ENCODE measurements around the gene SOX2.

SOX2 gene

DNA sequence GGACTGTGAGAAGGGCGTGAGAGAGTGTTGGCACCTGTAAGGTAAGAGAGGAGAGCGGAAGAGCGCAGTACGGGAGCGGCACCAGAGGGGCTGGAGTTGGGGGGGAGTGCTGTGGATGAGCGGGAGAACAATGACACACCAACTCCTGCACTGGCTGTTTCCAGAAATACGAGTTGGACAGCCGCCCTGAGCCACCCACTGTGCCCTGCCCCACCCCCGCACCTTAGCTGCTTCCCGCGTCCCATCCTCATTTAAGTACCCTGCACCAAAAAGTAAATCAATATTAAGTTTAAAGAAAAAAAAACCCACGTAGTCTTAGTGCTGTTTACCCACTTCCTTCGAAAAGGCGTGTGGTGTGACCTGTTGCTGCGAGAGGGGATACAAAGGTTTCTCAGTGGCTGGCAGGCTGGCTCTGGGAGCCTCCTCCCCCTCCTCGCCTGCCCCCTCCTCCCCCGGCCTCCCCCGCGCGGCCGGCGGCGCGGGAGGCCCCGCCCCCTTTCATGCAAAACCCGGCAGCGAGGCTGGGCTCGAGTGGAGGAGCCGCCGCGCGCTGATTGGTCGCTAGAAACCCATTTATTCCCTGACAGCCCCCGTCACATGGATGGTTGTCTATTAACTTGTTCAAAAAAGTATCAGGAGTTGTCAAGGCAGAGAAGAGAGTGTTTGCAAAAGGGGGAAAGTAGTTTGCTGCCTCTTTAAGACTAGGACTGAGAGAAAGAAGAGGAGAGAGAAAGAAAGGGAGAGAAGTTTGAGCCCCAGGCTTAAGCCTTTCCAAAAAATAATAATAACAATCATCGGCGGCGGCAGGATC is at the start of gene SOX2:
SOX2 (plus strand) TSS at position 601 of the 811 bp plus-strand sequence. CDS start 436 bp downstream, outside the sequence.
- peak; percentile 39 for DNase-seq

GRCh38 chr3:181683563-181683962 is 28.2 kb upstream of the SOX2 start:
- DNase-seq: no peak

GRCh38 chr3:181687190-181687589 is 24.5 kb upstream of the SOX2 start:
- DNase-seq: no peak

- DNase-seq: no peak
Measured at GRCh38 chr3:181687731-181688130, 24.0 kb upstream of the SOX2 start.

DNA sequence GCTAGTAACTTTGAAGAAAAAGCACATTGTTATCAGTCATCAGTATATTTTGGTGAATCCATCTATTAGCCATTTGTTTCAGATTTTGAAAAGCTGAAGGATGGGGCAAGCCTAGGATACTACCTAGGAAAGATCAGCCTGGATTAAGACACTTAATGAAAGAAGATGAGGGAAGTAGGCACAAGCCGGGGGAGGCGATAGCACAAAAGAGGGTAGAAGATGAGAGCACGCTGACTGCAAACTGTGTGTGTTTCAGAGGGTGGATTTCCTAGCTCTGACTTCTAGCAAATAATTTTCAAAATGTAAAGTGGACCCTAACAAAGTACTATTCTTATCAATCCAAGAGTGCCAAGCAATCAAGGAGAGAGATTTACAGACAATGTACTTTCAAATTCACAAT is 22.2 kb upstream of the SOX2 start:
- DNase-seq: no peak

DNA sequence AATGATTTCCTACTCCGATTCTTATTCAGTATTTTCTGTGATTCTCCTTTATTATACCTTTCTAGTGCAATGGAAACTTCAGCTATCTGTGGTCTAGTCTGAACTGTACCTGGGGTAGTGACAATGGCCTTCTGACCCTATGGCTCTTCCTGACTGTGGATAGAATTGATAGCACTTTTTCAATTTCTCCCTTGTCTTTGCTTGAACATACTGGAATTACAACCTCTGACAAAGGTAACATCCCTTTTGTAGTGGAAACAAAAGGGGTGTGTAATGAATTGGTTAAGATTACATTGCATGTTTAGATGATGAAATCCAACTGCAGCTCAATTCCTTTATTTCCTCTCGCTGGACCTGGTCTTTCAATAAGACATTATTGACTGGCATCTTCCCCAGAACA is 21.0 kb upstream of the SOX2 start:
- DNase-seq: no peak

DNA sequence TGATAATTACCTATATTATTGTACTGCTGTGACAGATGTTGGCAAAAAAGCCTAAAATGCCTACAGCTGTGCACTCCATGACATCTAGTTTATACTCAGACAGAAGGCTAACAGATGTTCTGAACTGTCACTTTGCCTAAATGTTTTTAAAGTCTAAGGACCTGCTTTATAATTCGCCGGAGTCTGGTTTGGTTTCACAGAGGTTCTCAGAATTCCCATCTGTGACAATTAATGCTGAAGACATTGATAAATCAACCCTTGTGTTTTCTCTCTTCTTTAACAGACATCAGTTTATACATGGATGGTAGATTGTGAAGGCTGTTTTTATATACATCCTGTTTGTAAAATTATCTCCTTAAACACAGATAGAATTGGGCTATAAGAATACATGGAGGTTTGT is 19.8 kb upstream of the SOX2 start:
- no peak for DNase-seq

DNA sequence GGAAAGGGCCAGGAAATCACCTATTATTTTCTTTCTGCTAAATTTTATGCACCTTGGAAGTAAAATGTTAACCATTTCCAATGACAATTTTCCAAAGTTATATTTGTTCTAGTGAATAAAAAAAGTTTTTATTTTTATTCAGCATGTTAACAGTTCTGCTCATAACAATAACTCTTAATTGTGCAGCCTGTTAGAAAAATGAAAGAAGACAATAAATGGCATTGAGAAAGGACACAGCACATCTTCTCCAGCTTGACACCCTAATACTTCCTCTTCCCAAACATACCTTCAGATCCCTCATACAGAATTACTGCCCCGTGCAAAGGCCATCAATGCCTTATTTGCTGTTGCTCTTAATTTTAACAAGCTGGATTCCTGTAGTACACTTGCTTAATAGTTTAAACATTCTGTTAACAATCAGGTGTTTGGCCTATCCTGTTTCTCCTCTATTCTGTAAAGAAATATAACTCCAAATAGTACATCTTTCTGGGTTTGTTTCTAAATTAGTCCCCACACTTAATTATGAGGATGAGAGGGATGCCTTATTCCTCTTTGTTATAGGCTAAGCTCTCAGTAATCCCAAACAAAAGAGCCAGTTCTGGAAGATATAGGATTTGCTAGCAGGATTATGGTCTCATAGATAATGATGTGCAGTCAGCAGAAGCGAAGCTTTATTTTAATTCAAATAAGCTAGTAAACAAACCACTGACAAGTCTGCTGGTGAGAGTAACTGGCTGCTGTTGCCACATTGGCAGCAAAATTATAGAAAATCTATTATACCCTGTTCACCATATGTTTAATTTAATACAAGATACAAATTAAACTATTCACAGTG is 19.2 kb upstream of the SOX2 start:
- DNase-seq: no peak

DNA sequence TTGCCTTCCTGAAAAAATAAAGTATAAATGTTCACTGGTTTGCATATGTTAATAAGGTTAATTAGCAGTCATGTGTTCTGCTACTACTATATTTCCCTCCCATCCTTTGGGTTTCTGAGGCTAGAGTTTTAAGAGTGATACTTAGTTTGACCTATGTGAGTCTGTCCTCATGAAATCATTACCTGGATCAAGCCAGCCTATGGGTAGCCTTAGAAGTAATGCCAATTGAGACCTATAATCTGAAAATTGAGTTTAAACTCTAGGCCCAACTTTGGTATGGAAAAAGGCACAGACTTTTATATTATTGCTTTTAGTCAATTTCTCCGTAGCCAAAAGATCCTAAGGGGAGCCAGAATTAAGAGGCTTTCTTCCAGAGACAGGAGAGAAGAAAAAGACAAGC is 18.4 kb upstream of the SOX2 start:
- DNase-seq: no peak

DNA sequence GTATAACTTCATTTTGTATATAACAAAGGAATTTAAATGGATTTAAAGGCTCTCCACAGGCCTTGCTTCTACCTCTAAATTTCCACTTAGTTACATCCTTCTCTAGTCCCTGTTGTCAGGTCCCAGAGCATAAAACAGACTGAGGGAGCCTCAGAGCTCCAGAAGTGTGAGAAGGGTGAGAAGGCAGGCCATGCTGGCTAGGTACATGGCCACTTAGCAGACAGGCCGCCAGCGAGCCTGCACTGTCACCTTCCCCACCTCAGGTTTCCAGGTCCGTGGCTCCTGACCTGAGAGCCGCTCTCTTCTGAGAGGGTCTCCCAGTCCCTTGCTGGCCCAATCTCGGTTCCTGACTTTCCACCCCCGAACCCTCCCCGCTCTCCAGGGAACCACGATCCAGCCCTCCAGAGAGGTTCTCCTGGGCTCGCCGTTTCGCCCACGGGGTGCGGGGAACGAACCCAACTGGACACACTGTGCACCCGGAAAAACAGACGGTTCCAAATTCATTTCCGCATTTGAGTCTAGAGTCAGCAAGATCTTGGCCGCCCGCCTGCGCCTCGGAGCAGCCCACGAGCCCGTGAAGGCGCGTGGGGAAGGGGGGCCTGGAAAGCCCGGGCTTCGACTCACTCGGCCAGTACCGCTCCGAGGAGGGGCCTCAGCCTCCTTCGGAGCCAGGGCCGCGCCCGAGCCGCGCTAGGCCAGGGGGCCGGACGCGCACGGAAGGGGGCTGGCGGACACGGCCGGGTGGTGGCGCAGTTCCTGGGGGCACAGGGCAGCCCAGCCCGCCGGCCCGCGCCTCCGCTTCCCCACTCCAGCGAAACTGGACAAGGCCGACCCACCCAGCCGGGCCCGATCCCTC is 16.7 kb upstream of the SOX2 start:
- DNase-seq: no peak

- no peak for DNase-seq
Measured at GRCh38 chr3:181695661-181696491, 15.8 kb upstream of the SOX2 start.

GRCh38 chr3:181696626-181697230 is 15.0 kb upstream of the SOX2 start:
- DNase-seq: no peak

- no peak for DNase-seq
Measured at GRCh38 chr3:181698263-181698954, 13.3 kb upstream of the SOX2 start.

- DNase-seq: no peak
Measured at GRCh38 chr3:181699171-181699903, 12.4 kb upstream of the SOX2 start.

DNA sequence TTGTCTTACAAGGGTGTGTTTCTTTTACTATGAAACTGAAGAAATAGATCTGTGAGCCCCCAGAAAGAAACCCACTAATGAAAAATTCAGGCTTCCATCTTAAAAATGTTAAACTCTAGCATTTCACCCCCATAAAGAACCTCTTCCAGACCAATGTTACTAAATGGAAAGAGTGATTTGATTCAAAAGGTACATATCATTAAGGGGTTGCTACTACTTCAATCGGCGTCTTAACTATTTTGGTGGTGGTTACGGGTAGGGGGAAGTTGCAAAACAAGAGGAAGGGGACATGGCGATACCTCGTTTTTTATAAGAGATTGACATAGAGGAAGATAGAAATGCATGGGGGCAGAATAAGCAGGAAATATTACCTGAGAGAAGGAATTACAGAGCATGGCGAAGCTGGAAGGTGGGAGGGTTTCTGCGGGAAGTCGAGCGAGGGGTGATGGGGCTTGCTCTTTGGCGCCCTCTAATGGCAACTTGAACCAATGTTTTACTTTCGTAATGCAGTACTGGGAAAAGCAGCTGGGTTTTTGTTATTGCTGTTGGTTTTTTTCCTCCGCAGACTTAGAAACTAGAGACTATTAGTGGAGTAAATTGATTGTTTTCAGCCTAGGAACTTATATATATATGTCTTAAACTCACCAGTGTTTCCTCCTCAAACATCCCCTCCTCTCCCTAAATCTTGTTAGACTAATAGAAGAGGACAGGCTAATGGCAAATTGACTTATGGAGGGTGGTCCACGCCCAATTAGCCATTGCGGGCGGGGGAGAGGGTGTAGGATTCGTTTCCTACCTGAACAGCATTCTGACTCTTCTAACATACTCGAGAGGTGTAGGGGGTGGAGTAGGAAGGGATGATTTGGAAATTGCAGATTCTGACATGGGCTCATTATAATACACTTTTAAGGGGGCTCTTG is 11.3 kb upstream of the SOX2 start:
- DNase-seq: peak; percentile 49

- DNase-seq: no peak
Measured at GRCh38 chr3:181701096-181701495, 10.6 kb upstream of the SOX2 start.

- no peak for DNase-seq
Measured at GRCh38 chr3:181703601-181704420, 7.9 kb upstream of the SOX2 start.

GRCh38 chr3:181704421-181705085 is 7.2 kb upstream of the SOX2 start:
- no peak for DNase-seq

Measured in CD4-positive, alpha-beta T cell treated with Interleukin-17A for 4 hours (primary cell).